Dorsolateral prefrontal cortex (tissue), 118 donors: ENCODE results near the gene AAR2. TPM values are rescaled to one million over a fixed set of nuclear protein-coding genes. Genes with fewer than 3 reads are reported as not detected.

ENCODE experiments used
- total RNA-seq, 120 experiments: library from RNA; stranded (reverse); gene quantifications; one replicate each; pipeline versions ENCODE4 v1.2.3 to v1.2.4, GENCODE V29; 2022

Gene AAR2
- total RNA-seq, 120 experiments from 2014 or later, result 9.9 to 18.5 (median 14.4) TPM

Other genes starting within 250 kb of the AAR2 start
- gene EPB41L1, start 81.7 kb upstream of the AAR2 start, total RNA-seq, result 100 to 1,000 TPM; 192 to 410 (median 332) TPM
- 100 to 1,000 TPM in 90 of 120 experiments, 10 to 100 TPM in 30; 47.2 to 148 (median 113) TPM for gene DLGAP4, start 69.9 kb downstream of the AAR2 start, total RNA-seq